Loucy (cell line): ENCODE data around the gene PPM1M.

Experiments used
- EZH2phosphoT487 ChIP-seq: fragments of 200-600 bp; IDR thresholded peaks from 2 replicates; pipeline ENCODE4 v1.6.1; 2018; ENCODE audit warnings: antibody characterized with exemption, mild to moderate bottlenecking, moderate library complexity, borderline replicate concordance
- TF ChIP-seq, protein P1 (sequence below): fragments of 200-600 bp; sonication (generic); conservative IDR thresholded peaks from 2 replicates; pipeline ENCODE4 v1.5.1; 2014; ENCODE audit warnings: mild to moderate bottlenecking, antibody characterized with exemption, low read length

DNA sequence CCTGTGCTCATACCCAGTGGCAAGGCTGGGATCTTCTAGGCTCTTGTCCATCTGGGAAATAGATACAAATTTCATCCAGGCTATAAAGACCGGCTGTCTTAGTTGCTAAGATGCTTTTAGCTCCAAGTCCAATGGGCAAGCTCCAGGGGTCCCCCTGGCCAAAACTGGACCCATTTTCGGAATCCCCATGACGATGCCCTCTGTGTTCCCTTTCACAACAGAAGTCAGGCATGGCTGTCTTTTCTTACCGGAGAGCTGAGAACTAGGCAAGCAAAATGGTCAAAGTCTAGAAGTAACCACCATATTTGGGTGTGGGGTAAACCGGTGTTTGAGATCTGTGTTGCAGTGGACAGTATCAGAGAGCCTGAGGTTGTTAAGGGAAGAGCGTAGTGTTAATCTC, 43.1 kb downstream of the PPM1M start:
- TF ChIP-seq, protein P1, sequence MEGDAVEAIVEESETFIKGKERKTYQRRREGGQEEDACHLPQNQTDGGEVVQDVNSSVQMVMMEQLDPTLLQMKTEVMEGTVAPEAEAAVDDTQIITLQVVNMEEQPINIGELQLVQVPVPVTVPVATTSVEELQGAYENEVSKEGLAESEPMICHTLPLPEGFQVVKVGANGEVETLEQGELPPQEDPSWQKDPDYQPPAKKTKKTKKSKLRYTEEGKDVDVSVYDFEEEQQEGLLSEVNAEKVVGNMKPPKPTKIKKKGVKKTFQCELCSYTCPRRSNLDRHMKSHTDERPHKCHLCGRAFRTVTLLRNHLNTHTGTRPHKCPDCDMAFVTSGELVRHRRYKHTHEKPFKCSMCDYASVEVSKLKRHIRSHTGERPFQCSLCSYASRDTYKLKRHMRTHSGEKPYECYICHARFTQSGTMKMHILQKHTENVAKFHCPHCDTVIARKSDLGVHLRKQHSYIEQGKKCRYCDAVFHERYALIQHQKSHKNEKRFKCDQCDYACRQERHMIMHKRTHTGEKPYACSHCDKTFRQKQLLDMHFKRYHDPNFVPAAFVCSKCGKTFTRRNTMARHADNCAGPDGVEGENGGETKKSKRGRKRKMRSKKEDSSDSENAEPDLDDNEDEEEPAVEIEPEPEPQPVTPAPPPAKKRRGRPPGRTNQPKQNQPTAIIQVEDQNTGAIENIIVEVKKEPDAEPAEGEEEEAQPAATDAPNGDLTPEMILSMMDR: no peak
- TF ChIP-seq EZH2phosphoT487: no peak
